Left ventricle myocardium inferior (tissue), 1 donor: ENCODE results near the gene BAAT. TPM values are rescaled to one million over a fixed set of nuclear protein-coding genes. Genes with fewer than 3 reads are reported as not detected.
A peak's percentile ranks its signal among the peaks of the same experiment; 100 is the strongest.

ENCODE experiments used
- DNase-seq: peaks from one replicate; pipeline ENCODE4 v3.0.0-alpha.2; 2020
- H3K27ac ChIP-seq: fragments of 200-600 bp; replicated peaks from 2 replicates; pipeline ENCODE4 v1.8.0; 2021
- H3K27me3 ChIP-seq: fragments of 200-600 bp; 2 replicates; pipeline ENCODE4 v1.8.0; 2021; ENCODE audit warnings: low read depth
- H3K36me3 ChIP-seq: fragments of 200-600 bp; 2 replicates; pipeline ENCODE4 v1.8.0; 2021
- H3K4me1 ChIP-seq: fragments of 200-600 bp; 2 replicates; pipeline ENCODE4 v1.8.0; 2021
- H3K4me3 ChIP-seq: fragments of 200-600 bp; 2 replicates; pipeline ENCODE4 v1.8.0; 2021; ENCODE audit warnings: mild to moderate bottlenecking, moderate library complexity
- H3K9me3 ChIP-seq: fragments of 200-600 bp; replicated peaks from 2 replicates; pipeline ENCODE4 v1.8.0; 2021
- CTCF ChIP-seq: fragments of 200-600 bp; IDR thresholded peaks from 2 replicates; pipeline ENCODE4 v1.8.0; 2021; ENCODE audit warnings: antibody characterized with exemption, mild to moderate bottlenecking, borderline replicate concordance
- intact Hi-C: fragments of 100-400 bp; cut with micrococcal nuclease; formaldehyde crosslinking; loops from one replicate; pipeline ENCODE4 v1.11.0; 2022
- total RNA-seq: library from RNA; stranded (reverse); fragmentation: NEBNext Ultra II Directional; extraction: Animal tissue kit (Norgen Biotek cat#: 25700); gene quantifications from one replicate; pipeline ENCODE4 v1.2.1, GENCODE V29; 2021
- donor health status: DM: no; HTN: yes; CAD: no; lungs with severe emphysema.

BAAT gene
- total RNA-seq, 1 donor from 2014 or later = not detected

- Histone ChIP-seq H3K4me1 (peaks cover 5% of the 10 kb centered on the region), H3K27ac (no peak overlapping the region), H3K4me3 (no peak overlapping the region), H3K27me3 (no peaks in the 10 kb centered on the region), H3K9me3 (no peaks in the 10 kb centered on the region), H3K36me3 (no peaks in the 10 kb centered on the region)
- intact Hi-C loops = no loop called here
- no peak for DNase-seq
- no peak for TF ChIP-seq CTCF
Measured at GRCh38 chr9:101427957-101428655, 43.3 kb upstream of the BAAT start.

- no peak for TF ChIP-seq CTCF
- Histone ChIP-seq H3K27ac (no peak overlapping the region), H3K4me1 (peaks cover 5% of the 10 kb centered on the region), H3K4me3 (no peak overlapping the region), H3K36me3 (no peaks in the 10 kb centered on the region), H3K9me3 (no peaks in the 10 kb centered on the region), H3K27me3 (no peaks in the 10 kb centered on the region)
- intact Hi-C loops = no loop called here
- no peak for DNase-seq
Measured at GRCh38 chr9:101427358-101427757, 42.6 kb upstream of the BAAT start.

GRCh38 chr9:101421653-101422065, 36.9 kb upstream of the BAAT start:
- Histone ChIP-seq H3K27me3 (no peaks in the 10 kb centered on the region), H3K27ac (no peak overlapping the region), H3K4me3 (no peak overlapping the region), H3K4me1 (peaks cover 12% of the 10 kb centered on the region), H3K36me3 (peaks cover 5% of the 10 kb centered on the region), H3K9me3 (peaks cover 35% of the 10 kb centered on the region)
- DNase-seq = no peak
- no peak for TF ChIP-seq CTCF
- intact Hi-C loops = no loop called here

GRCh38 chr9:101419863-101420262, 35.1 kb upstream of the BAAT start:
- peaks cover 12% of the 10 kb centered on the region for H3K4me1 ChIP-seq
- intact Hi-C loops = no loop called here
- H3K9me3 ChIP-seq = peaks cover 49% of the 10 kb centered on the region
- DNase-seq = no peak
- no peak overlapping the region for H3K27ac ChIP-seq
- no peak overlapping the region for H3K4me3 ChIP-seq
- no peak for TF ChIP-seq CTCF
- peaks cover 12% of the 10 kb centered on the region for H3K36me3 ChIP-seq
- no peaks in the 10 kb centered on the region for H3K27me3 ChIP-seq

GRCh38 chr9:101418518-101419430, 34.0 kb upstream of the BAAT start:
- Histone ChIP-seq H3K4me3 (no peak overlapping the region), H3K27me3 (no peaks in the 10 kb centered on the region), H3K27ac (peak overlapping the region; percentile 1), H3K9me3 (peaks cover 60% of the 10 kb centered on the region), H3K4me1 (peaks cover 12% of the 10 kb centered on the region), H3K36me3 (peaks cover 21% of the 10 kb centered on the region)
- no peak for DNase-seq
- TF ChIP-seq CTCF = no peak
- intact Hi-C loops = no loop called here
